G401.6 (cell line): ENCODE results near the gene ARPC2.

Experiments used
- FAIRE-seq: peaks from 2 replicates; lab custom pipeline; 2012; peaks lifted over from hg19 to GRCh38; lab: Jason Lieb, UNC

The ARPC2 gene

GRCh38 chr2:218255446-218255845 is 38.5 kb downstream of the ARPC2 start:
- no peak for FAIRE-seq

GRCh38 chr2:218256612-218257350 is 39.8 kb downstream of the ARPC2 start:
- FAIRE-seq = no peak

- no peak for FAIRE-seq
Measured at GRCh38 chr2:218257390-218257981, 40.5 kb downstream of the ARPC2 start.

GRCh38 chr2:218259099-218259961 is 42.3 kb downstream of the ARPC2 start:
- FAIRE-seq = no peak

- no peak for FAIRE-seq
Measured at GRCh38 chr2:218260166-218260565, 43.2 kb downstream of the ARPC2 start.

GRCh38 chr2:218260742-218261422 is 43.9 kb downstream of the ARPC2 start, which contains the start of gene GPBAR1:
Gene GPBAR1 (plus strand): TSS chr2:218261015. CDS start chr2:218262725, 1,710 bp downstream.
- no peak for FAIRE-seq

GRCh38 chr2:218261423-218262236 is 44.6 kb downstream of the ARPC2 start:
- no peak for FAIRE-seq

GRCh38 chr2:218262237-218262600 is 45.2 kb downstream of the ARPC2 start:
- no peak for FAIRE-seq

- no peak for FAIRE-seq
Measured at GRCh38 chr2:218262631-218263586, 45.9 kb downstream of the ARPC2 start.

GRCh38 chr2:218263817-218264641 is 47.0 kb downstream of the ARPC2 start:
- FAIRE-seq = no peak

- FAIRE-seq = no peak
Measured at GRCh38 chr2:218264773-218265561, 48.0 kb downstream of the ARPC2 start.

GRCh38 chr2:218265626-218266025 is 48.6 kb downstream of the ARPC2 start:
- FAIRE-seq = no peak

- FAIRE-seq = no peak
Measured at GRCh38 chr2:218266316-218266979, 49.5 kb downstream of the ARPC2 start.

GRCh38 chr2:218267259-218267658 is 50.3 kb downstream of the ARPC2 start:
- FAIRE-seq = no peak

- peak; percentile 99 for FAIRE-seq
Measured at GRCh38 chr2:218269900-218270720, 53.1 kb downstream of the ARPC2 start, which contains the start of the genes AAMP and PNKD. Gene AAMP (minus strand): TSS chr2:218270137. CDS start chr2:218270086, 51 bp downstream. Gene PNKD (plus strand): TSS chr2:218270519. CDS start chr2:218270536, 17 bp downstream.

GRCh38 chr2:218270721-218271486 is 53.9 kb downstream of the ARPC2 start:
- FAIRE-seq = no peak
